Cardiac atrium fibroblast (primary cell): ENCODE results near the gene NQO2. TPM values are rescaled to one million over a fixed set of nuclear protein-coding genes. Genes with fewer than 3 reads are reported as not detected.

Experiments
- total RNA-seq: library from RNA; depleted of rRNA; stranded (reverse); fragments of >200 nt; gene quantifications from 2 replicates; pipeline ENCODE4 v1.2.3, GENCODE V29; 2015

The NQO2 gene, protein sequence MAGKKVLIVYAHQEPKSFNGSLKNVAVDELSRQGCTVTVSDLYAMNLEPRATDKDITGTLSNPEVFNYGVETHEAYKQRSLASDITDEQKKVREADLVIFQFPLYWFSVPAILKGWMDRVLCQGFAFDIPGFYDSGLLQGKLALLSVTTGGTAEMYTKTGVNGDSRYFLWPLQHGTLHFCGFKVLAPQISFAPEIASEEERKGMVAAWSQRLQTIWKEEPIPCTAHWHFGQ
- 30.1 and 49.6 TPM in 2 replicates for total RNA-seq

DNA sequence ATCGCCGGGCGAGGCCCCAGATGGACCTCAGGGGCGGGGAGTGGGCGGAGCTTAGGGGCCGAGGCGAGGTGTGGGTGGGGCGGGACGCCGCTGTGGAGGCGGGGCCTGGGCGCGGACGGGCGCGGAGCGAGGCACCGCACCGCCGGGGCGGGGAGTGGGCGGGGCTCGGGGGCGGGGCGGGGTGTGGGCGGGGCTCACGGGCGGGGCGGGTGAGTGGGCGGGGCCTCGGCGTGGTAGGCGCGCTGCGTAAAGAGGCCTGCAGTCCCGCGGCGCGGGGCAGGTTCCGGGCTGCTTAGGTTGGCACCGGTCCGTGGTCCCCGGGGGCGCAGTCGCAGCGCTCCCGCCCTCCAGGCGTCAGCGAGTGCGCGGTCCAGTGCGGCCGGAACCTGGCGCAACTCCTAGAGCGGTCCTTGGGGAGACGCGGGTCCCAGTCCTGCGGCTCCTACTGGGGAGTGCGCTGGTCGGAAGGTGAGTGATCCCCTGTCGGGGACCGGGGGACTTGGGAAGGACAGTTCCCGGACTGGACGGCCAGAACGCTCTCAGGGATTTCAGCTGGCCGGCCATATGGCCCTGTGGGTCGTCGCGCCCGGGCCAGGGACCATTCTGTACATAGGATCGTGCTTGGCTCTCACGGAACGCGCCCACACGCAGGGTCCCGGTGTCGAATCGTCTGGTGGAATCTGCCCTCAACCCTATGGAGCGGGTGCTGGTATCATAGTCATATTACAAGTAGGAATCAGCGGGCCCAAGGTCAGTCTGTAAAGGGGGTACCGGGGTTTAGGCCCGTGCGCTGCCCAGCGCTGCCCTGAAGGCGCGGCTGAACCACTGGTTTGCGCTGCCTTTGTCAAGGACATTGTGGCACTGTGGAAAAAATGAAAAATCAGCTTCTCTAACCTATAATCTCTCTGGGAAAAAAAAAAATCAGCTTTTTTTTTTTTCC, at the start of gene NQO2:
Gene NQO2, plus strand, starts transcription at position 277 of the 940 bp plus-strand sequence. CDS start 6,659 bp downstream, outside the sequence.

DNA sequence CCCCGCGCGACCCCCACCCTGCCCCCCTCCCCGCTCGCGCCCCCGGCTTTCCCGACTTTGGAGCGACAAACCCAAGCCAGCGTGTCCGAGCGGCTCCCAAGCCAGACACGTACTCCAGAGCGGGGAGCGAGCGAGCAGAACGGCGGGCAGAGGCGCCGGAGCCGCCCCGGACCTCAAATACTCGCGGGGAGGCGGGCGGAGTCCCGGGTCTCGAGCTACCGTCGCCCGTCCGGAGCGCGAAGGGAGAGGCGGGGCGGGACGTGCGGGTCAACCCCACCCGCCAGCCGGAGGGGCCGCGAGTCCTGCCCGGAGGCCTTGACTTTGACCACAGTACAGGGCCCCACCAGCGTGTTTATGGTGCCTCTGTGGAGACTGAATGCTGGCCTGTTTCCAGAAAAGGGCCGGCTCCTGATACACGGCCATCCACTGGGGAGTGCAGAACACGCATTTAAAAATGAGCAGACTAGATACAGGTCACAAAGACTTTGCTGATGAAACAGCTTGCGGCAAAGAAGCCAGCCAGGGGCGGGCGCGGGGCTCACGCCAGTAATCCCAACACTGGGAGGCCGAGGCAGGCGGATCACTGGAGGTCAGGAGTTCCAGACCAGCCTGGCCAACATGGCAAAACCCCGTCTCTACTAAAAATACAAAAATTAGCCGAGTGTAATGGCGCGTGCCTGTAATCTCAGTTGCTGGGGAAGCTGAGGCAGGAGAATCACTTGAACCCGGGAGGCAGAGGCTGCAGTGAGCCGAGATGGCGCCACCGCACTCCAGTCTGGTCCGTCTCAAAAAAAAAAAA, 28.1 kb upstream of the NQO2 start, which contains the start of gene SERPINB6:
Gene SERPINB6, minus strand, starts transcription at position 148 of the 799 bp plus-strand sequence. CDS start 12,235 bp downstream, outside the sequence.

DNA sequence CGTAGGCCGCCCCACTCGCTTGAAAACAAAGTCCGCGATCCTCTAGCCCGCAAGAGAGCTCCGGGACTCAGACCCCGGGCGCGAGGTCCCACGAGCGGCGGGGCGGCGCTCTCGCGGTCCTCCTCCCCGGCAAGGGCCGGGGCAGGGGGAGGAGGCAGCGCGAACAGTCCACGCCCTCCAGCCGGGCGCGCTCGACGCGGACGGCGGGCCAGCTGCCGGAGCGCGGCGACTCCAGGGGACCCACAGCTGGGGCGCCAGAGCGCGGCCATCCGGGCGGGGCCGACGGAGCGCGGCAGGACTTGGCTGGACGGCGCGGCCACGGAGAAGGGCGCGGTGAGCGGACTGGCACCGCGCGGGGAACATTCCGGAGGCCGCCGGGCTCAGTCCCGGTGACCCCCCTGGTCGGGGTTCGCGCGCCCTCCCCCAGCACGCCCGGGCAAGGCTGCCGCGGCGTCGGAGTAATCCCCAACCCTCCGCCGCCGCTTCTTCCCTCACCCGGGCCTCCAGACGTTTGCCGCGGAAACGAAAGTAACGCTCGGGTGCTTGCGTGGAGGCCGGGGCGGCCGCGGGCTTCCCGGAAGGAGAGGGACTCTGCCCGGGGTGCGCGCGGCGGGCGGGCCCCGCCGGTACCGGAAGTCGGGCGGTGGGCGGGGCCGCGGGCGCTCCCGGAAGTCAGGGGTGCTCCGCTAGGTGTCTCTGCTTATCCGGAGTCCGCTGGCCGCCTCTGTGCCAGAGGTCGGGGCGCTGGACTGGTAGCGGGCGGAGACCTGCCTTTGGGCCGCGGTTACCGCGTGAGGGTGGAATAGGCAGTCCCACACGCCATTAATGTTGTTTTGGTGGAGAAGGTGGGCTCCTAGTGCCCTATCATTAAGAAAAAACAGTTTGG, 68.9 kb downstream of the NQO2 start, which contains the start of gene RIPK1:
Gene RIPK1, plus strand, starts transcription at position 166 of the 886 bp plus-strand sequence. CDS start 8,330 bp downstream, outside the sequence.

Other genes with a start within 250 kb of the NQO2 start
- 0.90 and 0.97 TPM in 2 replicates for gene MYLK4, start 249.0 kb upstream of the NQO2 start, total RNA-seq
- gene WRNIP1, start 234.5 kb upstream of the NQO2 start, total RNA-seq, result 43.1 and 56.5 TPM in 2 replicates
- gene SERPINB1, start 158.0 kb upstream of the NQO2 start, total RNA-seq, result 16.2 and 24.6 TPM in 2 replicates
- 24.5 and 32.3 TPM in 2 replicates for gene SERPINB9, start 96.6 kb upstream of the NQO2 start, total RNA-seq
- gene SERPINB6, start 28.3 kb upstream of the NQO2 start, total RNA-seq, result 115 and 139 TPM in 2 replicates
- 13.4 and 16.0 TPM in 2 replicates for gene RIPK1, start 68.6 kb downstream of the NQO2 start, total RNA-seq
- 12.5 and 17.0 TPM in 2 replicates for gene BPHL, start 118.8 kb downstream of the NQO2 start, total RNA-seq
- 106 and 110 TPM in 2 replicates for gene TUBB2A, start 157.7 kb downstream of the NQO2 start, total RNA-seq
- 6.3 and 13.2 TPM in 2 replicates for gene TUBB2B, start 227.8 kb downstream of the NQO2 start, total RNA-seq